Neural cell (in vitro differentiated cells): ENCODE results near the gene GRIA3. TPM values are rescaled to one million over a fixed set of nuclear protein-coding genes. Genes with fewer than 3 reads are reported as not detected.

Source experiments
- H2AFZ ChIP-seq: fragments of 200-600, 300-800 bp; sonication (generic), shearing (Covaris generic); 2 replicates; pipeline ENCODE4 v1.6.0; 2014; ENCODE audit warnings: low read depth, mild to moderate bottlenecking, antibody characterized with exemption, low read length, moderate library complexity
- H3F3A ChIP-seq: fragments of 200-600 bp; shearing (Covaris generic); 2 replicates; pipeline ENCODE4 v1.6.1; 2016; ENCODE audit warnings: mild to moderate bottlenecking, moderate library complexity, mixed read lengths, antibody characterized with exemption, low read length; ENCODE audit not compliant: insufficient read depth, poor library complexity, severe bottlenecking
- H3K27ac ChIP-seq: fragments of 200-600, 300-800 bp; sonication (generic), shearing (Covaris generic); 2 replicates; pipeline ENCODE4 v1.5.1; 2014; ENCODE audit warnings: mild to moderate bottlenecking, low read length, moderate library complexity
- H3K27me3 ChIP-seq: fragments of 300-800, 200-600 bp; sonication (generic), shearing (Covaris generic); 2 replicates; pipeline ENCODE4 v1.6.0; 2014; ENCODE audit warnings: mild to moderate bottlenecking, low read depth, low read length, moderate library complexity; ENCODE audit not compliant: insufficient read depth
- H3K36me3 ChIP-seq: fragments of 300-800, 200-600 bp; sonication (generic), shearing (Covaris generic); 2 replicates; pipeline ENCODE4 v1.5.1; 2014; ENCODE audit warnings: mild to moderate bottlenecking, antibody characterized with exemption, low read length, moderate library complexity; ENCODE audit not compliant: insufficient read depth
- H3K4me2 ChIP-seq: fragments of 300-800, 200-600 bp; sonication (generic), shearing (Covaris generic); 2 replicates; pipeline ENCODE4 v1.6.0; 2014; ENCODE audit warnings: mild to moderate bottlenecking, low read length
- H3K4me3 ChIP-seq: fragments of 300-800, 200-600 bp; sonication (generic), shearing (Covaris generic); 2 replicates; pipeline ENCODE4 v1.5.1; 2014; ENCODE audit warnings: mild to moderate bottlenecking, low read length, moderate library complexity
- H3K79me2 ChIP-seq: fragments of 200-600 bp; shearing (Covaris generic); replicated peaks from 2 replicates; pipeline ENCODE4 v1.6.0; 2014; ENCODE audit warnings: mild to moderate bottlenecking, low read length, moderate library complexity; ENCODE audit not compliant: insufficient read depth
- H3K9ac ChIP-seq: fragments of 300-800, 200-600 bp; sonication (generic), shearing (Covaris generic); 2 replicates; pipeline ENCODE4 v1.6.1; 2016; ENCODE audit warnings: mild to moderate bottlenecking, low read length, mixed read lengths
- H3K9me2 ChIP-seq: fragments of 200-600 bp; shearing (Covaris generic); 2 replicates; pipeline ENCODE4 v1.6.1; 2016; ENCODE audit warnings: mild to moderate bottlenecking, low read length, mixed read lengths; ENCODE audit not compliant: insufficient read depth
- H3K9me3 ChIP-seq: fragments of 200-600, 300-800 bp; sonication (generic), shearing (Covaris generic); 2 replicates; pipeline ENCODE4 v1.6.1; 2016; ENCODE audit warnings: mild to moderate bottlenecking, mixed run types, low read length, moderate library complexity, mixed read lengths
- H4K20me1 ChIP-seq: fragments of 200-600 bp; shearing (Covaris generic); 2 replicates; pipeline ENCODE4 v1.6.1; 2016; ENCODE audit warnings: mild to moderate bottlenecking, mixed run types; ENCODE audit not compliant: insufficient read depth
- EP300 ChIP-seq: fragments of 450-650 bp; conservative IDR thresholded peaks from 2 replicates; pipeline ENCODE4 v1.6.1; 2014; ENCODE audit warnings: antibody characterized with exemption, mild to moderate bottlenecking, moderate library complexity; ENCODE audit not compliant: poor library complexity, severe bottlenecking
- EZH2 ChIP-seq: fragments of 200-600, 300-800 bp; shearing (Covaris generic), sonication (generic); IDR thresholded peaks from 2 replicates; pipeline ENCODE4 v1.6.1; 2014; ENCODE audit warnings: antibody characterized with exemption, low read length, borderline replicate concordance, mild to moderate bottlenecking; ENCODE audit not compliant: insufficient read depth, poor library complexity, severe bottlenecking
- MXI1 ChIP-seq: fragments of 450-650 bp; conservative IDR thresholded peaks from 2 replicates; pipeline ENCODE4 v1.6.1; 2014; ENCODE audit warnings: antibody characterized with exemption, mild to moderate bottlenecking; ENCODE audit not compliant: poor library complexity, severe bottlenecking
- POLR2AphosphoS5 ChIP-seq: IDR thresholded peaks from 2 replicates; pipeline ENCODE4 v1.6.1; 2012
- RAD21 ChIP-seq: fragments of 450-650 bp; conservative IDR thresholded peaks from 2 replicates; pipeline ENCODE4 v1.6.1; 2014; ENCODE audit warnings: antibody characterized with exemption, mild to moderate bottlenecking, moderate library complexity
- SMC3 ChIP-seq: fragments of 450-650 bp; conservative IDR thresholded peaks from 2 replicates; pipeline ENCODE4 v1.6.1; 2014; ENCODE audit warnings: antibody characterized with exemption, mild to moderate bottlenecking, moderate library complexity; ENCODE audit not compliant: poor library complexity
- TAF1 ChIP-seq: IDR thresholded peaks from 2 replicates; pipeline ENCODE4 v1.6.1; 2012; ENCODE audit warnings: low read depth
- polyA plus RNA-seq: library from polyadenylated mRNA; depleted of rRNA; stranded (reverse); fragments of >200 nt; gene quantifications from 2 replicates; pipeline ENCODE4 v1.2.3, GENCODE V29; 2014
- TF ChIP-seq, protein P1 (sequence below): fragments of 450-650 bp; IDR thresholded peaks from 2 replicates; pipeline ENCODE4 v1.5.1; 2014; ENCODE audit warnings: antibody characterized with exemption, mild to moderate bottlenecking, moderate library complexity; ENCODE audit not compliant: poor library complexity, severe bottlenecking
- TF ChIP-seq, protein P2 (sequence below): IDR thresholded peaks from 2 replicates; pipeline ENCODE4 v1.6.1; 2012; ENCODE audit warnings: borderline replicate concordance

Gene GRIA3
- polyA plus RNA-seq, 1 donor from 2014 or later: 7.8 TPM

DNA sequence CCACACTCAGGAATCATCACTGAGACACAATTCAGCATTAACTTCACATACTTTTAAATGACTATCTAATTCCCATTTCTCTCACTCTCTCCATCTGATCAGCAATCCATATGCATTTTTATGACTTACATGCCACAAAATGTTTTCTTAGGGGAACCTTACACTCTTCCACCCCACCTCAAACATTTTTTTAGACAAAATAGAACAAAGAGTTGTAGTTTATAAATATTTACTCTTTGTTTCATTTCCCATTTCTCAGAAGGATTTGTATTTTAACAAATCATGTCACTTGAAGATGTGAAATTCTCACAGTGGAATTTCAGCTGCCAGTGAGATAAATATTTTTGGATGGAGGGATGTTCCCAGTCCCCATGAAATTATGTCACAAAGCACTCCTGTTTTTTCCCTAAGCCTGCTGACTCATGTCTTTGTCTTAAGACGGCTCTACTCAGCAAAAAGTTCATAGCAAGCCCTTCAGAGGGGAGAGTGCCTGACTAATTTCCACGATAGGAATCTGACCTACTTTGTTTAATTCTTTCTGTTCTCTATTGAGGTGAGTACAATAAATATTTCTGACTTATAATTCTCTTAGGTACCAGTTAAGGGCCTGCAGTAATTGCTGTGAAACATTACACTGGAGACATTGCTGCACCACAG is 291.1 kb downstream of the GRIA3 start:
- H3K27ac ChIP-seq: no peak overlapping the region
- no peaks in the 10 kb centered on the region for H4K20me1 ChIP-seq
- H3F3A ChIP-seq: no peaks in the 10 kb centered on the region
- TF ChIP-seq SMC3 (no peak), TAF1 (no peak), MXI1 (no peak), EZH2 (no peak), EP300 (no peak), POLR2AphosphoS5 (no peak), RAD21 (no peak)
- TF ChIP-seq, protein P1, sequence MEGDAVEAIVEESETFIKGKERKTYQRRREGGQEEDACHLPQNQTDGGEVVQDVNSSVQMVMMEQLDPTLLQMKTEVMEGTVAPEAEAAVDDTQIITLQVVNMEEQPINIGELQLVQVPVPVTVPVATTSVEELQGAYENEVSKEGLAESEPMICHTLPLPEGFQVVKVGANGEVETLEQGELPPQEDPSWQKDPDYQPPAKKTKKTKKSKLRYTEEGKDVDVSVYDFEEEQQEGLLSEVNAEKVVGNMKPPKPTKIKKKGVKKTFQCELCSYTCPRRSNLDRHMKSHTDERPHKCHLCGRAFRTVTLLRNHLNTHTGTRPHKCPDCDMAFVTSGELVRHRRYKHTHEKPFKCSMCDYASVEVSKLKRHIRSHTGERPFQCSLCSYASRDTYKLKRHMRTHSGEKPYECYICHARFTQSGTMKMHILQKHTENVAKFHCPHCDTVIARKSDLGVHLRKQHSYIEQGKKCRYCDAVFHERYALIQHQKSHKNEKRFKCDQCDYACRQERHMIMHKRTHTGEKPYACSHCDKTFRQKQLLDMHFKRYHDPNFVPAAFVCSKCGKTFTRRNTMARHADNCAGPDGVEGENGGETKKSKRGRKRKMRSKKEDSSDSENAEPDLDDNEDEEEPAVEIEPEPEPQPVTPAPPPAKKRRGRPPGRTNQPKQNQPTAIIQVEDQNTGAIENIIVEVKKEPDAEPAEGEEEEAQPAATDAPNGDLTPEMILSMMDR: no peak
- TF ChIP-seq, protein P2, sequence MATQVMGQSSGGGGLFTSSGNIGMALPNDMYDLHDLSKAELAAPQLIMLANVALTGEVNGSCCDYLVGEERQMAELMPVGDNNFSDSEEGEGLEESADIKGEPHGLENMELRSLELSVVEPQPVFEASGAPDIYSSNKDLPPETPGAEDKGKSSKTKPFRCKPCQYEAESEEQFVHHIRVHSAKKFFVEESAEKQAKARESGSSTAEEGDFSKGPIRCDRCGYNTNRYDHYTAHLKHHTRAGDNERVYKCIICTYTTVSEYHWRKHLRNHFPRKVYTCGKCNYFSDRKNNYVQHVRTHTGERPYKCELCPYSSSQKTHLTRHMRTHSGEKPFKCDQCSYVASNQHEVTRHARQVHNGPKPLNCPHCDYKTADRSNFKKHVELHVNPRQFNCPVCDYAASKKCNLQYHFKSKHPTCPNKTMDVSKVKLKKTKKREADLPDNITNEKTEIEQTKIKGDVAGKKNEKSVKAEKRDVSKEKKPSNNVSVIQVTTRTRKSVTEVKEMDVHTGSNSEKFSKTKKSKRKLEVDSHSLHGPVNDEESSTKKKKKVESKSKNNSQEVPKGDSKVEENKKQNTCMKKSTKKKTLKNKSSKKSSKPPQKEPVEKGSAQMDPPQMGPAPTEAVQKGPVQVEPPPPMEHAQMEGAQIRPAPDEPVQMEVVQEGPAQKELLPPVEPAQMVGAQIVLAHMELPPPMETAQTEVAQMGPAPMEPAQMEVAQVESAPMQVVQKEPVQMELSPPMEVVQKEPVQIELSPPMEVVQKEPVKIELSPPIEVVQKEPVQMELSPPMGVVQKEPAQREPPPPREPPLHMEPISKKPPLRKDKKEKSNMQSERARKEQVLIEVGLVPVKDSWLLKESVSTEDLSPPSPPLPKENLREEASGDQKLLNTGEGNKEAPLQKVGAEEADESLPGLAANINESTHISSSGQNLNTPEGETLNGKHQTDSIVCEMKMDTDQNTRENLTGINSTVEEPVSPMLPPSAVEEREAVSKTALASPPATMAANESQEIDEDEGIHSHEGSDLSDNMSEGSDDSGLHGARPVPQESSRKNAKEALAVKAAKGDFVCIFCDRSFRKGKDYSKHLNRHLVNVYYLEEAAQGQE: no peak
- no peaks in the 10 kb centered on the region for H3K27me3 ChIP-seq
- no peaks in the 10 kb centered on the region for H3K79me2 ChIP-seq
- no peak overlapping the region for H2AFZ ChIP-seq
- H3K9me3 ChIP-seq: no peaks in the 10 kb centered on the region
- H3K36me3 ChIP-seq: no peaks in the 10 kb centered on the region
- H3K4me3 ChIP-seq: no peak overlapping the region
- no peak overlapping the region for H3K4me2 ChIP-seq
- H3K9ac ChIP-seq: no peak overlapping the region
- H3K9me2 ChIP-seq: no peaks in the 10 kb centered on the region

DNA sequence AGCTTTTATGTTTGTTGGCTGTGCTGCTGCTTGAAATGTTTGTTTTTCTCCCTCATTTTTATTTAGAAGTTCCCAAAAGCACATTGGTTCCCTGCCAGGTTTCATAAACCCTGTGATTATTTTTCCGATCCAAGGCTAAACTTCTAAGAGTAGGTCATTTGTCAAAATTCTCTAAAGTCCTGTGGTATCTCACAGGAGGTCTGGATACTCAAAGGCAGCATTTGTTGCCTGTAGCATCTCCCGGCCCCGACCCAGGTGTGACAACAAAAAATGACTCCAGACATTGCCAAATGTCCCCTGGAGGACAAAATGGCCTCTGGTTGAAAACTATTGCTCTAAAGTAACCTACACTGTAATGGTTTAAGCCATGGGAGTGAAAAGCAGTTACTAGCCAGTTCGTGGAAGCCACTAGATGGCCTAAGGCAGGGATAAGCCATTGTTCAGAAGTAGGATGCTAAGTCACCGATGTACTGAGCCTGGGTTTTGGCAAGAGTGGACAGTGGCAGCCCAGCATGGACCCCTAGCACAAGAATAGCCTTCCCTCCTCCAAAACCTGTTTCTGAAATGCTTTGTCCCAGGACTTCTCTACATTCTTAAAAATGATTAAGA is 292.6 kb downstream of the GRIA3 start:
- no peaks in the 10 kb centered on the region for H3K79me2 ChIP-seq
- H3F3A ChIP-seq: no peaks in the 10 kb centered on the region
- no peak overlapping the region for H3K9ac ChIP-seq
- no peaks in the 10 kb centered on the region for H3K9me2 ChIP-seq
- H3K9me3 ChIP-seq: no peaks in the 10 kb centered on the region
- H2AFZ ChIP-seq: no peak overlapping the region
- no peaks in the 10 kb centered on the region for H4K20me1 ChIP-seq
- H3K27me3 ChIP-seq: no peaks in the 10 kb centered on the region
- no peak overlapping the region for H3K4me2 ChIP-seq
- no peak overlapping the region for H3K27ac ChIP-seq
- no peak overlapping the region for H3K4me3 ChIP-seq
- H3K36me3 ChIP-seq: no peaks in the 10 kb centered on the region
- no peak for TF ChIP-seq RAD21
- no peak for TF ChIP-seq SMC3
- TF ChIP-seq, protein P2: no peak
- no peak for TF ChIP-seq TAF1
- no peak for TF ChIP-seq MXI1
- TF ChIP-seq POLR2AphosphoS5: no peak
- no peak for TF ChIP-seq EZH2
- TF ChIP-seq, protein P1: no peak
- no peak for TF ChIP-seq EP300
